ENCODE measurements around the gene PRDX2. TPM values are rescaled to one million over a fixed set of nuclear protein-coding genes. Genes with fewer than 3 reads are reported as not detected.
"Not testable (repeated sequence)": the region's sequence is repeated elsewhere in the genome, so short reads cannot be mapped to it uniquely, and the experiment has no call there.

PRDX2 gene
- 872 TPM for polyA plus RNA-seq (2012; ENCODE audit: insufficient read depth, insufficient read length, low read depth)

GRCh38 chr19:12801466-12802266 lies at the start of gene PRDX2, which contains the start of gene THSD8:
Gene PRDX2, minus strand, starts transcription at chr19:12801800. Its CDS starts 539 bp downstream, at chr19:12801261.
Gene THSD8, plus strand, starts transcription at chr19:12802069. Its CDS starts 3 bp downstream, at chr19:12802072.
- Histone ChIP-seq H3K4me1 (no peaks in the 10 kb centered on the region), H3K27me3 (no peaks in the 10 kb centered on the region), H3K36me3 (peaks cover 17% of the 10 kb centered on the region), H3K9me3 (no peaks in the 10 kb centered on the region), H3K4me3 (ENCODE audit: low read depth, low read length) (peak within 1 kb of the TSS; percentile 96)
- TF ChIP-seq, protein P1, sequence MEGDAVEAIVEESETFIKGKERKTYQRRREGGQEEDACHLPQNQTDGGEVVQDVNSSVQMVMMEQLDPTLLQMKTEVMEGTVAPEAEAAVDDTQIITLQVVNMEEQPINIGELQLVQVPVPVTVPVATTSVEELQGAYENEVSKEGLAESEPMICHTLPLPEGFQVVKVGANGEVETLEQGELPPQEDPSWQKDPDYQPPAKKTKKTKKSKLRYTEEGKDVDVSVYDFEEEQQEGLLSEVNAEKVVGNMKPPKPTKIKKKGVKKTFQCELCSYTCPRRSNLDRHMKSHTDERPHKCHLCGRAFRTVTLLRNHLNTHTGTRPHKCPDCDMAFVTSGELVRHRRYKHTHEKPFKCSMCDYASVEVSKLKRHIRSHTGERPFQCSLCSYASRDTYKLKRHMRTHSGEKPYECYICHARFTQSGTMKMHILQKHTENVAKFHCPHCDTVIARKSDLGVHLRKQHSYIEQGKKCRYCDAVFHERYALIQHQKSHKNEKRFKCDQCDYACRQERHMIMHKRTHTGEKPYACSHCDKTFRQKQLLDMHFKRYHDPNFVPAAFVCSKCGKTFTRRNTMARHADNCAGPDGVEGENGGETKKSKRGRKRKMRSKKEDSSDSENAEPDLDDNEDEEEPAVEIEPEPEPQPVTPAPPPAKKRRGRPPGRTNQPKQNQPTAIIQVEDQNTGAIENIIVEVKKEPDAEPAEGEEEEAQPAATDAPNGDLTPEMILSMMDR (IDR thresholded peaks at IDR 0.05; ENCODE audit: low read depth, low read length), result no peak
- DNase-seq, result peak; percentile 86

GRCh38 chr19:12847159-12848139 lies 45.8 kb upstream of the PRDX2 start:
- TF ChIP-seq, protein P1 (IDR thresholded peaks at IDR 0.05; ENCODE audit: low read depth, low read length), result peak; percentile 91
- peak; percentile 92 for DNase-seq
- H3K4me1 ChIP-seq, result peaks cover 5% of the 10 kb centered on the region; the same call in 1 of the 2 replicates
- peaks cover 34% of the 10 kb centered on the region for H3K36me3 ChIP-seq
- no peaks in the 10 kb centered on the region for H3K27me3 ChIP-seq
- no peaks in the 10 kb centered on the region for H3K9me3 ChIP-seq
- H3K4me3 ChIP-seq (ENCODE audit: low read depth, low read length), result peak overlapping the region; percentile 43

DNA sequence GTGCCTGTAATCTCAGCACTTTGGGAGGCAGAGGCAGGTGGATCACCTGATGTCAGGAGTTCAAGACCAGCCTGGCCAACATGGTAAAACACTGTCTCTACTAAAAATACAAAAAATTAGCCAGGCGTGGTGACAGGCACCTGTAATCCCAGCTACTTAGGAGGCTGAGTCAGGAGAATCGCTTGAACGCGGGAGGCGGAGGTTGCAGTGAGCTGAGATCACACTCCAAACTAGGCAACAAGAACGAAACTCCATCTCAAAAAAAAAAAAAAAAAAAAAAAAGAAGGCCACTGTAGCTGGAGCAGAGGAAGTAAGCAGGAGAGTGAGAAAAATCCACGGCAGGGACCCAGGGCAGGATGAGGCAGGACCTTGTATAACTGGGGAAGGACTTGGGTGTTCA lies 45.0 kb upstream of the PRDX2 start:
- not testable (repeated sequence) for H3K27me3 ChIP-seq; H3K4me3 ChIP-seq (ENCODE audit: low read depth, low read length); DNase-seq; H3K4me1 ChIP-seq; H3K9me3 ChIP-seq
- peaks cover 27% of the 10 kb centered on the region for H3K36me3 ChIP-seq

DNA sequence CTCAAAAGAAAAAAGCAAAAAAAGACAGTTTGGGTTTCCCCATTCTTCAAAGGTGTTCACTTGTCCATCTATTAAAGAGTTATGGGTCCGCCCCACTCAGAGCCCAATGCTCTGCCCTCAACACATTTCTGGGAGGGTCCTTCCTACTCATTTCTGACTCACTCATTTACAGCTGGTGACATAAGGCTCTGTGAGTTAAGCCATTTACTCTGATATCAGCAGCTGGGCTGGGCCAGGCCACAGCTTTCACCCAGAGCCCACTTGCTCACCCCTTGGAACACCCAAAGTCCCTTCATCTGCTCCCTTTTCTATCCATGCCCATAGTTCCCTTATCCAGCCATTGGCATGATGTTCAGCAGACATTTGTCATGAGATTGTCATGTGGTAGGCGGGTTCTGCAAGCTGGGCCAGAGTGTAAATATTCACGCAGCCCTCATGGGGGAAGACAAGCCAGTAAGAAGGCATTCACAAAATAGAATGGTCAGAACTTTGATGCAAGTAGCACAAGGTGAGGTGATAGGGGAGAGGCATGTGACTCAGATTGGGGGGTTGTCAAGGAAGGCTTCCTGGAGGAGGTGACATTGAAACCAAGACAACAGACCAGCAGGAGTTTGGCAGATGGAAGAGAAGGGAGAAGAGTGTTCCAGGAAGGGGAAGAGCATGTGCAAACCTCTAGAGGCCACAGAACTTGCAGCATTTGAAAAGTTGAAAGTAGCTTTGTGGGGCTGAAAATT lies 42.6 kb upstream of the PRDX2 start:
- no peak for DNase-seq
- H3K9me3 ChIP-seq, result no peaks in the 10 kb centered on the region
- H3K4me3 ChIP-seq (ENCODE audit: low read depth, low read length), result no peak overlapping the region

GRCh38 chr19:12843328-12843727 lies 41.7 kb upstream of the PRDX2 start:
- no peak overlapping the region for H3K4me3 ChIP-seq (ENCODE audit: low read depth, low read length)
- H3K4me1 ChIP-seq, result peaks cover 21% of the 10 kb centered on the region
- TF ChIP-seq, protein P1 (IDR thresholded peaks at IDR 0.05; ENCODE audit: low read depth, low read length), result no peak
- DNase-seq, result no peak
- peaks cover 16% of the 10 kb centered on the region for H3K36me3 ChIP-seq
- H3K27me3 ChIP-seq, result no peaks in the 10 kb centered on the region
- no peaks in the 10 kb centered on the region for H3K9me3 ChIP-seq

More for the DNA sequence above, 42.6 kb upstream of the PRDX2 start:
- Histone ChIP-seq H3K36me3 (peaks cover 22% of the 10 kb centered on the region), H3K4me1 (peaks cover 21% of the 10 kb centered on the region), H3K27me3 (no peaks in the 10 kb centered on the region)
- TF ChIP-seq, protein P1 (IDR thresholded peaks at IDR 0.05; ENCODE audit: low read depth, low read length), result no peak

DNA sequence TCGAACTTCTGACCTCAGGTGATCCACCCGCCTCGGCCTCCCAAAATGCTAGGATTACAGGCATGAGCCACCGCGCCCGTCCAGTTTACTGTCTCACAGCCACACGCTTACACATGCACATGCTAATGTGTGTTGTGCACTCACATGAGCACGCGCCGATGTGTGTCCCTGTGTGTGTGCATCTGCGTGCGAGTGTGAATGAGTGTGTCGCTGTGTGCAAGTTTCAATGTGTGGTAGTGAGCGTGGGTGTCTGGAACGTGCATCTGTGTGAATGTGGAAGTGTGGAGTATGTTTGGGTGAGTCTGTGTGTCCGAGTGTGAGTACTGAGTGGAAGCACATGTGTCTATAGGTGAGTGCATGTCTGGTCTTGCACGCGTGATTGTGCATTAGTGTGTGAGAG lies 40.9 kb upstream of the PRDX2 start:
- TF ChIP-seq, protein P1 (IDR thresholded peaks at IDR 0.05; ENCODE audit: low read depth, low read length), result no peak
- Histone ChIP-seq H3K9me3 (no peaks in the 10 kb centered on the region), H3K4me1 (peaks cover 18% of the 10 kb centered on the region), H3K4me3 (ENCODE audit: low read depth, low read length) (no peak overlapping the region), H3K27me3 (no peaks in the 10 kb centered on the region), H3K36me3 (peaks cover 10% of the 10 kb centered on the region; the same call in 1 of the 2 replicates)
- no peak for DNase-seq
